Psoas muscle (tissue), 8 donors: Measurements from ENCODE around the gene PTPN14. TPM values are rescaled to one million over a fixed set of nuclear protein-coding genes. Genes with fewer than 3 reads are reported as not detected.

ENCODE experiments used
- ATAC-seq, 4 donors: fragments of 200-7000 bp; cut with Tn5 transposase; one replicate each; pipeline ENCODE4 v1.9.1; 2020; ENCODE audit warnings: moderate library complexity in 3 of 4, mild to moderate bottlenecking in 2 of 4
- DNase-seq, 2 donors: peaks; one replicate each; pipeline ENCODE4 v3.0.0-alpha.2; 2020
- H3K27ac ChIP-seq: fragments of 200-600 bp; one replicate; pipeline ENCODE4 v1.8.0; 2022
- H3K27me3 ChIP-seq, 3 donors: fragments of 200-600 bp in 1 of 3; one replicate each; pipeline versions ENCODE4 v1.6.1 to v1.8.0; 2013 to 2022; ENCODE audit warnings: low read length in 2 of 3, mild to moderate bottlenecking in 2 of 3, moderate library complexity in 1 of 3; ENCODE audit not compliant: insufficient read depth in 3 of 3
- H3K36me3 ChIP-seq, 2 donors: fragments of 200-600 bp in 1 of 2; one replicate each; pipeline versions ENCODE4 v1.6.1 to v1.8.0; 2013 to 2022; ENCODE audit warnings: low read depth in 1 of 2, mild to moderate bottlenecking in 1 of 2, moderate library complexity in 1 of 2; ENCODE audit not compliant: insufficient read depth in 1 of 2
- H3K4me1 ChIP-seq: fragments of 200-600 bp; one replicate; pipeline ENCODE4 v1.8.0; 2022
- H3K4me3 ChIP-seq: fragments of 200-600 bp; one replicate; pipeline ENCODE4 v1.8.0; 2022; ENCODE audit warnings: mild to moderate bottlenecking
- H3K9me3 ChIP-seq: fragments of 200-600 bp; one replicate; pipeline ENCODE4 v1.8.0; 2022
- WGBS, 3 donors: extraction: QIAGEN DNeasy Blood & Tissue Kit; methylation state at CpG; one replicate each; pipeline versions ENCODE4 v1.1.6 to v1.1.7; 2013; 5-methylcytosine and 5-hydroxymethylcytosine counted together
- intact Hi-C, 2 donors: fragments of 100-400 bp; cut with DNase I; formaldehyde crosslinking; loops; one replicate each; pipeline versions ENCODE4 v1.11.0 to v1.14.2; 2022
- polyA plus RNA-seq, 3 donors: library from polyadenylated mRNA; stranded (reverse); fragments of 200-250 nt; gene quantifications; one replicate each; pipeline ENCODE4 v1.2.3, GENCODE V29; 2013
- total RNA-seq, 4 donors: library from RNA; stranded (reverse); fragmentation: NEBNext Ultra II Directional in 2 of 4; extraction: Animal tissue kit (Norgen Biotek cat#: 25700) in 2 of 4; gene quantifications; one replicate each; pipeline versions ENCODE4 v1.2.1 to v1.2.4, GENCODE V29; 2021 to 2023
- TF ChIP-seq, protein P1 (sequence below): fragments of 200-600 bp; IDR thresholded peaks from one replicate; pipeline ENCODE4 v1.8.0; 2022; ENCODE audit warnings: antibody characterized with exemption
- donor health status: healthy with polysubstance abuse.
- donor health status: DM: no; HTN: no; CAD: no; lungs with moderate emphysema.
- donor health status: Bipolar disorder and iron deficiency.
- donor health status: healthy.
- donor health status: DM: yes; HTN: yes; CAD: no.
- donor health status: DM: no; HTN: no; CAD: no.
- donor health status: DM: no; HTN: no; CAD: no.
- donor health status: DM: yes; HTN: yes; CAD: no.

PTPN14 gene
- total and polyA plus RNA-seq, 7 donors, result 7.2 to 106 (median 50.8) TPM

GRCh38 chr1:214384373-214385079, 166.9 kb downstream of the PTPN14 start:
- no peaks in the 10 kb centered on the region for H3K9me3 ChIP-seq
- DNase-seq (no peak), ATAC-seq (no peak)
- no peaks in the 10 kb centered on the region for H3K27me3 ChIP-seq
- intact Hi-C loops, result loop anchor here (5.0 to 10.0 kb wide), 2 partner anchors 110 to 203 kb away; no protein-coding TSS in a partner anchor
- H3K27ac ChIP-seq, result no peak overlapping the region
- TF ChIP-seq, protein P1, sequence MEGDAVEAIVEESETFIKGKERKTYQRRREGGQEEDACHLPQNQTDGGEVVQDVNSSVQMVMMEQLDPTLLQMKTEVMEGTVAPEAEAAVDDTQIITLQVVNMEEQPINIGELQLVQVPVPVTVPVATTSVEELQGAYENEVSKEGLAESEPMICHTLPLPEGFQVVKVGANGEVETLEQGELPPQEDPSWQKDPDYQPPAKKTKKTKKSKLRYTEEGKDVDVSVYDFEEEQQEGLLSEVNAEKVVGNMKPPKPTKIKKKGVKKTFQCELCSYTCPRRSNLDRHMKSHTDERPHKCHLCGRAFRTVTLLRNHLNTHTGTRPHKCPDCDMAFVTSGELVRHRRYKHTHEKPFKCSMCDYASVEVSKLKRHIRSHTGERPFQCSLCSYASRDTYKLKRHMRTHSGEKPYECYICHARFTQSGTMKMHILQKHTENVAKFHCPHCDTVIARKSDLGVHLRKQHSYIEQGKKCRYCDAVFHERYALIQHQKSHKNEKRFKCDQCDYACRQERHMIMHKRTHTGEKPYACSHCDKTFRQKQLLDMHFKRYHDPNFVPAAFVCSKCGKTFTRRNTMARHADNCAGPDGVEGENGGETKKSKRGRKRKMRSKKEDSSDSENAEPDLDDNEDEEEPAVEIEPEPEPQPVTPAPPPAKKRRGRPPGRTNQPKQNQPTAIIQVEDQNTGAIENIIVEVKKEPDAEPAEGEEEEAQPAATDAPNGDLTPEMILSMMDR, result no peak
- H3K4me1 ChIP-seq, result no peaks in the 10 kb centered on the region
- 97 to 98% (median 97%) methylated on average over 18 of the region's 18 CpGs for WGBS, 3 donors
- H3K4me3 ChIP-seq, result no peak overlapping the region
- peaks cover 7 to 79% of the 10 kb centered on the region in 2 donors for H3K36me3 ChIP-seq

- ATAC-seq (no peak), DNase-seq (no peak)
- no peak overlapping the region for H3K27ac ChIP-seq
- TF ChIP-seq, protein P1, result no peak
- H3K27me3 ChIP-seq, result no peaks in the 10 kb centered on the region
- intact Hi-C loops, result loop anchor here in 1 of 2 donors (10.0 kb wide), 1 partner anchor 111 kb away; no protein-coding TSS in a partner anchor
- H3K4me1 ChIP-seq, result no peaks in the 10 kb centered on the region
- peaks cover 10 to 86% of the 10 kb centered on the region in 2 donors for H3K36me3 ChIP-seq
- H3K4me3 ChIP-seq, result no peak overlapping the region
- WGBS, 3 donors, result 96 to 98% (median 97%) methylated on average over 43 to 45 of the region's 45 CpGs
- no peaks in the 10 kb centered on the region for H3K9me3 ChIP-seq
Measured at GRCh38 chr1:214383381-214384372, 167.7 kb downstream of the PTPN14 start.

DNA sequence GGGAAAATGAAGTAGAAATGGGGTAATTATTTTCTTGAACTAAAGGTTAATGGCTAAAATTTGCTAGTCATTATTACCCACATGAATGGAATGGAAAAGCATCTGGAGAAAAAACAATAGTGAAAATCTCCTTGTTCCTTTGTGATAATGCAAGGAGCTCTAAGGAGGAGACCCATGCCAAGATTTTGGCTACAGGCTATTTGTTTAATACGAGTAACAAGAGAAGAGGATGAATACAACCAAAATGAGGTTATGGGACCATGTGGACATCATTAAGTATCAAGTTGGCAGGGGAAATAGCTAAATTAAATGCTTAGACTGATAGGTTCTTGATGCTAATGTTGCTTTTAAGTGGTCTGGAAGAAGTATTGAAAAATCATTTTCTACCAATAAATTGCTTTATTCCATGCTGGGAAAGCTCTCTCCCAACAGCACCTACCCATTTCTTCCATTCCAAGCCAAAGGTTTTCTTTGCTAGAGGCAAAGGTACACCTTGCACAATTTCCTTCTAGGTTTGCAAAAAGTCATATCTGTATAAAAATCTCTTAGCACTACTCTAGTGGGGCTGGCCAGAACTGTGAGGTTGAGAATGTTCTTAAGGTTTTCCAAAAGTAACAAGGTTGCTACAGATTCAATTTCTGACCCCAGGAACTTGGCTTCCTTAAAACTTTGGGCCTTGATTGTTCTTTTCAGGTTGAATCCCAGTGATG, 170.3 kb downstream of the PTPN14 start:
- no peak overlapping the region for H3K27ac ChIP-seq
- no peak overlapping the region for H3K4me3 ChIP-seq
- H3K9me3 ChIP-seq, result no peaks in the 10 kb centered on the region
- no peaks in the 10 kb centered on the region for H3K27me3 ChIP-seq
- whole genome bisulfite sequencing, 3 donors, result 53 to 80% (median 60%) methylated on average over 1 of the region's 1 CpG
- H3K36me3 ChIP-seq, result peaks cover 10 to 96% of the 10 kb centered on the region in 2 donors
- no peaks in the 10 kb centered on the region for H3K4me1 ChIP-seq
- intact Hi-C loops, result loop anchor here in 1 of 2 donors (10.0 kb wide), 1 partner anchor 114 kb away; no protein-coding TSS in a partner anchor
- ATAC-seq (no peak), DNase-seq (no peak)
- TF ChIP-seq, protein P1, result no peak

DNA sequence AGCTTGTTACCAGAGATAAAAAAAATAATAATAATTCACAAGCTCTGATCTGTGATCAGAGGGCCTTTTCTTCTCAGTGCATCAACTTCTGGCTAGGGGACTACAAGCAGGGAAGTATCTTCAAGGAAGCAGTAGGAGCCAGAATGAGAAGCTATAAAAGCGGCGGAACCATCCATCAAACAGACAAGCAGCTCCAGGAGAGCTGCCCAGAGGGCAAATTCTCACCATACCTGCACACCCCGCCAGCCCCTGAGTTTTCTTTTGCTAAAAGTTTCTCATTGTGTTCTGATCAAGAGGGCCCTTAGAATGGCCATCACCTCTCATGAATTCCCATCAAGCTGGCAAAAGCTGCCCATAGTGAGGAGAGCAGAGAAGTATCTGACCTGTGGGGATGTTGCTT, 171.0 kb downstream of the PTPN14 start:
- Histone ChIP-seq H3K4me3 (no peak overlapping the region), H3K9me3 (no peaks in the 10 kb centered on the region), H3K27ac (no peak overlapping the region), H3K4me1 (no peaks in the 10 kb centered on the region), H3K27me3 (no peaks in the 10 kb centered on the region), H3K36me3 (peaks cover 10 to 96% of the 10 kb centered on the region in 2 donors)
- intact Hi-C loops, result loop anchor here in 1 of 2 donors (10.0 kb wide), 1 partner anchor 114 kb away; no protein-coding TSS in a partner anchor
- ATAC-seq (peak in 2 of 4 donors; percentile 30 to 33), DNase-seq (no peak)
- 48 to 69% (median 58%) methylated on average over 3 of the region's 3 CpGs for WGBS, 3 donors
- TF ChIP-seq, protein P1, result no peak
